Heart right ventricle (tissue), 16 donors: Measurements from ENCODE around the gene PICALM. TPM values are rescaled to one million over a fixed set of nuclear protein-coding genes. Genes with fewer than 3 reads are reported as not detected.
"Not testable (repeated sequence)": the region's sequence is repeated elsewhere in the genome, so short reads cannot be mapped to it uniquely, and the experiment has no call there.

ENCODE experiments used
- ATAC-seq, 8 donors: fragments of 200-7000 bp; cut with Tn5 transposase; one replicate each; pipeline ENCODE4 v1.9.1; 2020; ENCODE audit warnings: mild to moderate bottlenecking in 8 of 8, moderate library complexity in 8 of 8, moderate number of reproducible peaks in 1 of 8
- DNase-seq, 2 donors: peaks; one replicate each; pipeline ENCODE4 v3.0.0-alpha.2; 2020
- H3K27ac ChIP-seq, 10 donors: fragments of 200-600 bp; sonication (generic) in 2 of 10; one replicate each; pipeline versions ENCODE4 v1.5.0 to v1.8.0; 2020 to 2022; ENCODE audit warnings: mild to moderate bottlenecking in 3 of 10
- H3K27me3 ChIP-seq, 7 donors: fragments of 200-600 bp; one replicate each; pipeline ENCODE4 v1.8.0; 2021 to 2022; ENCODE audit warnings: mild to moderate bottlenecking in 2 of 7
- H3K36me3 ChIP-seq, 9 donors: fragments of 200-600 bp; sonication (generic) in 1 of 9; one replicate each; pipeline versions ENCODE4 v1.5.0 to v1.8.0; 2020 to 2022; ENCODE audit warnings: mild to moderate bottlenecking in 2 of 9
- H3K4me1 ChIP-seq, 9 donors: fragments of 200-600 bp; sonication (generic) in 1 of 9; one replicate each; pipeline versions ENCODE4 v1.5.0 to v1.8.0; 2020 to 2022; ENCODE audit warnings: mild to moderate bottlenecking in 4 of 9
- H3K4me3 ChIP-seq, 10 donors: fragments of 200-600 bp; sonication (generic) in 2 of 10; one replicate each; pipeline versions ENCODE4 v1.5.0 to v1.8.0; 2020 to 2022; ENCODE audit warnings: mild to moderate bottlenecking in 7 of 10, moderate library complexity in 2 of 10
- H3K9me3 ChIP-seq, 11 donors: fragments of 200-600 bp in 10 of 11; sonication (generic) in 2 of 11; one replicate each; pipeline versions ENCODE4 v1.5.0 to v1.8.0; 2013 to 2022; ENCODE audit warnings: mild to moderate bottlenecking in 2 of 11, control low read depth in 1 of 11, moderate library complexity in 1 of 11
- WGBS, 2 donors: extraction: QIAGEN DNeasy Blood & Tissue Kit; methylation state at CpG; one replicate each; pipeline ENCODE4 v1.1.7; 2013; ENCODE audit warnings: inconsistent platforms in 1 of 2; 5-methylcytosine and 5-hydroxymethylcytosine counted together
- intact Hi-C, 10 donors: fragments of 100-400 bp; cut with DNase I; formaldehyde crosslinking; loops; one replicate each; pipeline versions ENCODE4 v1.11.1 to v1.14.2; 2022
- polyA plus RNA-seq, 2 donors: library from polyadenylated mRNA; stranded (reverse); fragments of 200-250 nt; gene quantifications; one replicate each; pipeline ENCODE4 v1.2.3, GENCODE V29; 2013
- total RNA-seq, 10 donors: library from RNA; stranded (reverse); fragmentation: NEBNext Ultra II Directional in 3 of 10; extraction: Animal tissue kit (Norgen Biotek cat#: 25700) in 3 of 10; gene quantifications; one replicate each; pipeline versions ENCODE4 v1.2.1 to v1.2.4, GENCODE V29; 2021 to 2023
- TF ChIP-seq, protein P1 (sequence below), 9 donors: fragments of 200-600 bp; sonication (generic) in 2 of 9; IDR thresholded peaks; one replicate each; pipeline versions ENCODE4 v1.5.0 to v1.8.0; 2021 to 2022; ENCODE audit warnings: antibody characterized with exemption in 9 of 9, mild to moderate bottlenecking in 5 of 9, moderate library complexity in 1 of 9
- donor health status: Arrhythmogenic right ventricular cardiomyopathy.
- donor health status: ischemic (EF 13 %, LVEDD 7.1; RV severe dilation, severe dysfunction).
- donor health status: healthy with polysubstance abuse.
- donor health status: DM: no; HTN: yes; CAD: no.
- donor health status: DM: no; HTN: no; CAD: no.
- donor health status: ischemic (EF 25% LVEDD 6.9; RV normal size, moderate dysfunction).
- donor health status: ischemic (EF 25% LVEDD 5.7; RV mildly dilated, moderate dysfunction).
- donor health status: healthy.
- donor health status: DM: yes; HTN: yes; CAD: no.
- donor health status: Ischemic cardiomyopathy.
- donor health status: ischemic (EF 35%, LVEDD 5.7; RV mildly dilated, moderate dysfunction).
- donor health status: nonischemic (EF 11% LVEDD 7.7; RV severe dilation, severe dysfunction).
- donor health status: DM: yes; HTN: yes; CAD: no.
- donor health status: PGD.
- donor health status: ischemic (EF 29% LVEDD 5.4; RV normal size, mild dysfunction).
- donor health status: nonischemic (EF 23%, LVEDD 6.1; RV moderate dilation, normal function).

PICALM gene
- total and polyA plus RNA-seq, 12 donors: 40.7 to 206 (median 161) TPM

GRCh38 chr11:85953491-85954143 is 115.3 kb downstream of the PICALM start:
- WGBS, 2 donors: 36 to 43% methylated on average over 2 of the region's 2 CpGs
- no peak overlapping the region for H3K4me3 ChIP-seq

DNA sequence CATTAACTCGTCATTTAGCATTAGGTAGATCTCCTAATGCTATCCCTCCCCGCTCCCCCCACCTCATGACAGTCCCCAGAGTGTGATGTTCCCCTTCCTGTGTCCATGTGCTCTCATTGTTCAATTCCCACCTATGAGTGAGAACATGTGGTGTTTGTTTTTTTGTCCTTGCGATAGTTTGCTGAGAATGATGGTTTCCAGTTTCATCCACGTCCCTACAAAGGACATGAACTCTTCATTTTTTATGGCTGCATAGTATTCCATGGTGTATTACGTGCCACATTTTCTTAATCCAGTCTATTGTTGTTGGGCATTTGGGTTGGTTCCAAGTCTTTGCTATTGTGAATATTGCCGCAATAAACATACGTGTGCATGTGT is 116.8 kb downstream of the PICALM start:
- DNase-seq, H3K4me3 ChIP-seq, intact Hi-C loops, H3K9me3 ChIP-seq, H3K27me3 ChIP-seq, ATAC-seq, H3K27ac ChIP-seq: not testable (repeated sequence)
- Histone ChIP-seq H3K36me3 (peaks cover 0 to 36% (median 12%) of the 10 kb centered on the region in 9 donors), H3K4me1 (peaks cover 8 to 56% (median 28%) of the 10 kb centered on the region in 9 donors)
- 95 to 98% methylated on average over 7 of the region's 7 CpGs for WGBS, 2 donors

More at GRCh38 chr11:85953491-85954143, 115.3 kb downstream of the PICALM start:
- DNase-seq: no peak
- Histone ChIP-seq H3K9me3 (peaks cover 0 to 9% (median 0%) of the 10 kb centered on the region in 11 donors), H3K27ac (peak overlapping the region in 2 of 10 donors; percentile 61 to 63), H3K4me1 (peaks cover 6 to 40% (median 16%) of the 10 kb centered on the region in 9 donors), H3K36me3 (peaks cover 0 to 52% (median 13%) of the 10 kb centered on the region in 9 donors), H3K27me3 (no peaks in the 10 kb centered on the region)
- intact Hi-C loops: no loop called here
- TF ChIP-seq, protein P1, sequence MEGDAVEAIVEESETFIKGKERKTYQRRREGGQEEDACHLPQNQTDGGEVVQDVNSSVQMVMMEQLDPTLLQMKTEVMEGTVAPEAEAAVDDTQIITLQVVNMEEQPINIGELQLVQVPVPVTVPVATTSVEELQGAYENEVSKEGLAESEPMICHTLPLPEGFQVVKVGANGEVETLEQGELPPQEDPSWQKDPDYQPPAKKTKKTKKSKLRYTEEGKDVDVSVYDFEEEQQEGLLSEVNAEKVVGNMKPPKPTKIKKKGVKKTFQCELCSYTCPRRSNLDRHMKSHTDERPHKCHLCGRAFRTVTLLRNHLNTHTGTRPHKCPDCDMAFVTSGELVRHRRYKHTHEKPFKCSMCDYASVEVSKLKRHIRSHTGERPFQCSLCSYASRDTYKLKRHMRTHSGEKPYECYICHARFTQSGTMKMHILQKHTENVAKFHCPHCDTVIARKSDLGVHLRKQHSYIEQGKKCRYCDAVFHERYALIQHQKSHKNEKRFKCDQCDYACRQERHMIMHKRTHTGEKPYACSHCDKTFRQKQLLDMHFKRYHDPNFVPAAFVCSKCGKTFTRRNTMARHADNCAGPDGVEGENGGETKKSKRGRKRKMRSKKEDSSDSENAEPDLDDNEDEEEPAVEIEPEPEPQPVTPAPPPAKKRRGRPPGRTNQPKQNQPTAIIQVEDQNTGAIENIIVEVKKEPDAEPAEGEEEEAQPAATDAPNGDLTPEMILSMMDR (IDR thresholded peaks at IDR 0.05): no peak
- ATAC-seq: peak in 4 of 8 donors; percentile 4 to 40 (median 16)

DNA sequence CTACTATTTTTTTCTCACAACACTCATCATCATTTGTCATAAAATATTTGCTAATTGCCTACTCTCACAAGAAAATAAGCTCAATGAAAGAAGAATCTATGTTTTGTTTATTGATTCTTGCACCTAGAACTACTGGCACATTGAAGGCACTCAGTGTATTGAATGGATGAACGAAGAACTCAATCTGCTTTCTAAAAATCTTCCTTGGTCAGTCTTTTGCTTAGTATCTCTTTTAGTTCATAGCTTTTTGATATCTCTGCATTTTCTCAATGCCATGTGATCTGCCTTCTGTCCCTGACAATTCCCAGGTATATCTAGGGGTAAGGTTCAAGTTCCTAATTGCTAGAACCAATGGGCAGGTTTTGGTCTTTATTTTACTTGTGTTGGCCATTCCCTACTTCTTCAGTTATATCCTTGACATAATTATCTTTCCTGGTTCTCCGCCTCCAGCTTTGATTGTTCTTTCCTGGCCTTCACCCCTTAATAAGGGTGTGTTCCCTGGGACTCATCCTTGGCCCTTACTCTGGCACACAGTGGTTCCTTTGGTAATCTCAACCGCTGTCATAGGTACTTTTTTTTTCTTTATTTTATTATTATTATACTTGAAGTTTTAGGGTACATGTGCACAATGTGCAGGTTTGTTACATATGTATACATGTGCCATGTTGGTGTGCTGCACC is 117.3 kb downstream of the PICALM start:
- Histone ChIP-seq H3K9me3 (peaks cover 0 to 9% (median 0%) of the 10 kb centered on the region in 11 donors), H3K4me3 (no peak overlapping the region), H3K36me3 (peaks cover 0 to 31% (median 7%) of the 10 kb centered on the region in 9 donors), H3K27me3 (no peaks in the 10 kb centered on the region), H3K27ac (no peak overlapping the region), H3K4me1 (peaks cover 11 to 60% (median 33%) of the 10 kb centered on the region in 9 donors)
- WGBS, 2 donors: 94 to 99% methylated on average over 3 of the region's 3 CpGs
- intact Hi-C loops: no loop called here
- TF ChIP-seq, protein P1 (IDR thresholded peaks at IDR 0.05): no peak
- DNase-seq (no peak), ATAC-seq (no peak)

GRCh38 chr11:85951049-85951405 is 117.9 kb downstream of the PICALM start:
- Histone ChIP-seq H3K27me3 (no peaks in the 10 kb centered on the region), H3K4me1 (peaks cover 14 to 60% (median 38%) of the 10 kb centered on the region in 9 donors), H3K27ac (no peak overlapping the region), H3K4me3 (no peak overlapping the region), H3K36me3 (peaks cover 0 to 26% (median 1%) of the 10 kb centered on the region in 9 donors), H3K9me3 (peaks cover 0 to 9% (median 0%) of the 10 kb centered on the region in 11 donors)
- TF ChIP-seq, protein P1 (IDR thresholded peaks at IDR 0.05): no peak
- DNase-seq: no peak
- intact Hi-C loops: no loop called here
- no peak for ATAC-seq
- 91 to 97% methylated on average over 4 of the region's 4 CpGs for WGBS, 2 donors
